G401 (cell line): Measurements from ENCODE around the gene SOD1. TPM values are rescaled to one million over a fixed set of nuclear protein-coding genes. Genes with fewer than 3 reads are reported as not detected.
"Not testable (repeated sequence)": the region's sequence is repeated elsewhere in the genome, so short reads cannot be mapped to it uniquely, and the experiment has no call there.

Experiments used
- DNase-seq: peaks from one replicate; pipeline ENCODE4 v3.0.0-alpha.2; 2015; ENCODE audit warnings: low spot score
- in situ Hi-C: cut with HindIII; loops from 2 replicates; pipeline ENCODE4 v1.10.0; 2016; ENCODE audit warnings: low sequenced_read_pairs, mixed read lengths
- total RNA-seq: library from RNA; depleted of rRNA; stranded (reverse); fragments of >200 nt; shearing (Covaris generic); gene quantifications from 2 replicates; pipeline ENCODE4 v1.2.3, GENCODE V29; 2014; rRNA removed

The SOD1 gene
- 305 and 352 TPM in 2 replicates for total RNA-seq

DNA sequence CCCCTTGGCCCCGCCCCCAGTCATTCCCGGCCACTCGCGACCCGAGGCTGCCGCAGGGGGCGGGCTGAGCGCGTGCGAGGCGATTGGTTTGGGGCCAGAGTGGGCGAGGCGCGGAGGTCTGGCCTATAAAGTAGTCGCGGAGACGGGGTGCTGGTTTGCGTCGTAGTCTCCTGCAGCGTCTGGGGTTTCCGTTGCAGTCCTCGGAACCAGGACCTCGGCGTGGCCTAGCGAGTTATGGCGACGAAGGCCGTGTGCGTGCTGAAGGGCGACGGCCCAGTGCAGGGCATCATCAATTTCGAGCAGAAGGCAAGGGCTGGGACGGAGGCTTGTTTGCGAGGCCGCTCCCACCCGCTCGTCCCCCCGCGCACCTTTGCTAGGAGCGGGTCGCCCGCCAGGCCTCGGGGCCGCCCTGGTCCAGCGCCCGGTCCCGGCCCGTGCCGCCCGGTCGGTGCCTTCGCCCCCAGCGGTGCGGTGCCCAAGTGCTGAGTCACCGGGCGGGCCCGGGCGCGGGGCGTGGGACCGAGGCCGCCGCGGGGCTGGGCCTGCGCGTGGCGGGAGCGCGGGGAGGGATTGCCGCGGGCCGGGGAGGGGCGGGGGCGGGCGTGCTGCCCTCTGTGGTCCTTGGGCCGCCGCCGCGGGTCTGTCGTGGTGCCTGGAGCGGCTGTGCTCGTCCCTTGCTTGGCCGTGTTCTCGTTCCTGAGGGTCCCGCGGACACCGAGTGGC is at the start of gene SOD1:
Gene SOD1 (plus strand): TSS at position 158 of the 723 bp plus-strand sequence. CDS start 77 bp downstream, at position 235.
- peak; percentile 94 for DNase-seq
- in situ Hi-C loops: no loop called here

DNA sequence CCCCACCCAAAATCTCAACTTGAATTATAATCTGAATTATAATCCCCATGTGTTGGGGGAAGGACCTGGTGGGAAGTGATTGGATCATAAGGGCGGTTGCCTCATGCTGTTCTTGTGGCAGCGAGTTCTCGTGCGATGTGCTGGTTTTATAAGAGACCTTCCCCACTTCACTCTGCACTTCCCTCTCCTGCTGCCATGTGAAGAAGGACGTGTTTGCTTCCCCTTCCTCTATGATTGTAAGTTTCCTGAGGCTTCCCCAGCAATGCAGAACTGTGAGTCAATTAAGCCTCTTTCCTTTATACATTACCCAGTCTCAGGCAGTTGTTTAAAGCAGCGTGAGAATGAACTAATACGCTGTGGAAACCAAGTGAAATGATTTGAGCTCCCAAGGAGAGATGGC is 48.0 kb upstream of the SOD1 start:
- DNase-seq: no peak
- in situ Hi-C loops: no loop called here

DNA sequence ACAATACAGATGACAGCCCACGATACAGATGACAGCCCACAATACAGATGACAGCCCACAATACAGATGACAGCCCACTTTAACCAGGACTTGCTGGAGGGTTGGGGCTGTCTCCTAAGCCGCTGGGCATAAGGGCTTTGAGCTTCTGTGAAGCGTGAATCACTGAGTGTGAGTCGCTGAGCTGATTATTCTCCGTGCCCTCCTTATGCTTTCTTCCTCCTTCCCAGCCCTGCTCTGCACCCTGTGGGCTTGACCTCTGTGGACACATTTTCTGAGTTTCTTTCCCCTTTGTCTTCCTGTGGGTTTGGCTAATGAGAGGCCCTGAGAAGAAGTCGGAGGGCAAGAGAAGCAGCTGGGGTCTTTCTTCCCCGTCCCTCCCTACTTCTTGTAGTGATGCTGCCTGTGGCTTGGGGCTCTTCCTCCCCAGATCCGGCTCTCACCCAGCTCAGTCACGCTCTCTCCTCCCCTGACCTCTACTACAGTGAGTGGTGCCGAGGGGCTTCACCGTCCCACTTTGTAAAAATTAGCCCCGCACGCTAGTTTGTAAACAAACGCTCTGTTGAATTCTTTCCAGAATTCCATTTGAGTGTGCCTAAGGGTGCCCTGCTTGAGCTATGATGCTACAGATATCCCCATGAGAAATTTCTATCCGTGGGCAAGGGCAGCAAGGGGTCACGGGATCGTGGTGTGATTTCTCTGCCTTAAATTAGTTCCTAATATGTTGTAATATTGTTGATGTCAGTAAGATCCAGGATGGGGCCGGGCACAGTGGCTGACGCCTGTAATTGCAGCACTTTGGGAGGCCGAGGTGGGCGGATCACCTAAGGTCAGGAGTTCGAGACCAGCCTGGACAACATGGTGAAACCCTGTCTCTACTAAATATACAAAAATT is 46.4 kb upstream of the SOD1 start:
- no peak for DNase-seq
- in situ Hi-C loops: no loop called here

DNA sequence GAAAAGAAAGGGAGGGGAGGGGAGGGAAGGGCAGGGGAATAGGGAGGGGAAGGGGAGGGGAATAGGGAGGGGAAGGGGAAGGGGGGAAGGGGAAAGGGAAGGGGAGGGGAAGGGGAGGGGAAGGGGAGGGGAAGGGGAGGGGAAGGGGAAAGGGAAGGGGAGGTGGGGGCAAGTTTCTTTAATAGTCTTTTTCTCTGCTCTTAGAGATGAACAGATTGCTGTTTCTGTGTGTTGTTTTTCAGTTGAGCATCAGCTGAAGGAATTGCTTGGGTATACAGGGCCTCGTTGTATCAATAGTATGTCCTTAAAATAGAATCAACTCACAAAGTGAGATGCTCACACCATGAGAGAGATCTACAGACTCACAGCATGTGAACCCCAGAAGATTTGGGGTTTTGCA is 44.8 kb upstream of the SOD1 start:
- in situ Hi-C loops: no loop called here
- no peak for DNase-seq

DNA sequence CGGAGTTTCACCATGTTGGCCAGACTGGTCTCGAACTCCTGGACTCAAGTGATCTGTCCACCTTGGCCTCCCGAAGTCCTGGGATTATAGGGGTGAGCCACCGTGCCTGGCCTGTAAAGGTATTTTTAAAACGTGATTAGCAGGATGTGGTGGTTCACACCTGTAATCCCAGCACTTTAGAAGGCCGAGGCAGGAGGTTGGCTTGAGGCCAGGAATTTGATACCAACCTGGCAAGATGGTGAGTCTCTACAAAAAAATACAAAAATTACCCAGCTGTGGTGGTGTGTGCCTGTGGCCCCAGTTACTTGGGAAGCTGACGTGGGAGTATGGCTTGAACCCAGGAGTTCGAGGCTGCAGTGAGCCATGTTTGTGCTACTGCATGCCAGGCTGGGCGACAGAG is 43.3 kb upstream of the SOD1 start:
- in situ Hi-C loops: no loop called here
- DNase-seq: no peak

DNA sequence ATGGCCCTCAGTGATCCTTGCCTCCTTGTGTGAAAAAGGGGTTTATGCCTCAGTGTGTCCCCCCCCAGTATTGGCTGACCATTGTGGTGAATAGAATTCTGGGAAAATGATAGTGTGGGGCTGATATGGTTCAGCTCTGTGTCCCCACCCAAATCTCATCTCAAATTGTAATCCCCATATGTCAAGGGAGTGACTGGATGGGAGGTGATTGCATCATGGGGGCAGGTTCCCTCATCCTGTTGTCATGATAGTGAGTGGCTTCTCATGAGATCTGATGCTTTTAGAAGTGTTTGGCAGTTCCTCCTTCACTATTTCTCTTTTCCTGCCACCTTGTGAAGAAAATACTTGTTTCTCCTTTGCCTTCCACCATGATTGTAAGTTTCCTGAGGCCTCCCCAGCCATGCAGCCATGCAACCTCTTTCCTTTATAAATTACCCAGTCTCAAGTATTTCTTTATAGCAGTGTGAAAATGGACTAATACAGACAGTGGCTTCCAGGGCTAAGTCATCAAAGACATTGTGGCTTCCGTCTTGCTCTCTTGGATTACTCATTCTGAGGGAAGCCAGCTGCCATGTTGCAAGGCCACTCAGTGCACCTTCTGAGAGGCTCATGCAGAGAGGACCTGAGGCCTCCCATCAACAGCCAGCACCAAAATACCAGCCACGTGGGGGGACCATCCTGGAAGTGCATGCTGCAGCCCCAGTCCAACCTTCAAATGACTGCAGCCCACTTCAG is 40.6 kb upstream of the SOD1 start:
- in situ Hi-C loops: no loop called here
- no peak for DNase-seq

DNA sequence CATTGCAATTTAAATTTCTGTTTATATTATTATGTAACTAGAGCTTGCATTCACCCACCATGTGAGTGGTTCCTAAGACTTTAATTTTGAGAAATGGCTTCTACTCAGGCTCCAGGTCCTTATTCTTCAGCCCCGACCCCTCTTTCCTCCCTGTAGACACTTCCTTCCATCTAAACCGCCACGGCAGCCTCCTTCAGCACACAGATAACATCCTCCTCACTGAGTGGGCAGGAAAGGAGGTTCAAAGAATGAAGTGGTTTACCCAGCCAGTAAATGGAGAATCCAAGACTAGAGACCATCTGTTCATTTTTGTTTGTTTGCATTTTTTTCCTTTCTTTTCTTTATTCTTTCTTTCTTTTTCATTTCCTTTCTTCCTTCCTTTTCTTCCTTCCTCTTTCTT is 37.1 kb upstream of the SOD1 start:
- DNase-seq: no peak
- in situ Hi-C loops: no loop called here

DNA sequence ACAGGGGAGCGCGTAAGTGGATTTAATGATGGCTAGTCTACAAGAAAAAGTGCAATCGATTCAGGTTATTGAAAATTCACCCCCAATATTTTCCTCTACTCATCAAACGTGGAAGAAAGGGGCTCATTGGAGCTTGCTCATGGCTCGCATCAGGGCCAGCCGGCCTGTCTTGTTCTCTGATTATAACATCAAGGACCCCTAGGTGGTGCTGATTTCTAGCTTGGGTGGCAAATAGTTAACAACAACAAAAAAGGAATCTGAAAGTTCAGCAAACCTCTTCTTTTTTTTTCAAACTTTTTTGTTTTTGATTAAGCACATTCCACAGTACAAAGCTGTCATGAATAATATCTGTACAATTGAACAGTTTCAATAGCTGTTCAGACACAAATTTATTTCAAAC is 35.8 kb upstream of the SOD1 start:
- no peak for DNase-seq
- in situ Hi-C loops: no loop called here

DNA sequence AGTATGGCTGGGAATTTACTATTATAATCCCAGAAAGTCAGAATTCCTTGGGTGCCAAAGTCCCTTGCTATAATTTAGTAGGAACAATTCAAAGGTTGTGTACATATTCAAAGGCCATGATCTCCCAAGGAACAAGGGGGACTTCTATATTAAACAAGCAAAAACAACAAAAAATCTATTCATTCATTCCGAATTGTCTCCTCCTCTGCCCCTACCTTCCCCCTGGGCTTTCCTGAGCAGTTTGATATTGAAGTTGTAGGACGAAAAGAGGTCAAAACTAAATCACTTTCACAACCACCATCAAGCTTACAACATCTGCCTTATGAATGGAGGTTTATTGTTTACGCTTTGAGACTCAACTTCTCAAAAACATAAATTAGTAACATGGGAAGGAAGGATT is 35.3 kb upstream of the SOD1 start:
- in situ Hi-C loops: no loop called here
- DNase-seq: no peak

DNA sequence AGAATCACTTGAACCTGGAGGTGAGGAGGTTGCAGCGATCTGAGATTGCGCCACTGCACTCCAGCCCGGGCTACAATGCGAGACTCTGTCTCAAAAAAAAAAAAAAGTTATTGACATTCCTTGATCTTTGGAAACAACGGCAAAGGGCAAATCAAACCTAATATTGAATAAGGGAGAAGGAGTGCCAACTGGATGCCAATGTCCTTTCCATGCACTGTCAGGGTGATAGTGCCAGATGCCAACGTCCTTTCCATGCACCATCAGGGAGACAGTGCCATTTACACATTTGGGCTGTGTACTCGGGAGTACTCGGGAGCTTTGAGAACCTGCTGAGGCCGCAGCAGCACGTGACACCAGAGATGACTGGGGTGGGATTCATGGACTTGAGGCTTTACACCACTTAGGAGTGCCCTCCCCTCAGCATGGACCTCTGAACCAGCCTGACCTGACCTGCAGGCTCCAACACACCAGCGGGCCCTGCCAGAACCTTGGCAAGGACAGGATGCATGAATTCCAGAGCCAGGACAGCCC is 34.5 kb upstream of the SOD1 start:
- in situ Hi-C loops: no loop called here
- no peak for DNase-seq

DNA sequence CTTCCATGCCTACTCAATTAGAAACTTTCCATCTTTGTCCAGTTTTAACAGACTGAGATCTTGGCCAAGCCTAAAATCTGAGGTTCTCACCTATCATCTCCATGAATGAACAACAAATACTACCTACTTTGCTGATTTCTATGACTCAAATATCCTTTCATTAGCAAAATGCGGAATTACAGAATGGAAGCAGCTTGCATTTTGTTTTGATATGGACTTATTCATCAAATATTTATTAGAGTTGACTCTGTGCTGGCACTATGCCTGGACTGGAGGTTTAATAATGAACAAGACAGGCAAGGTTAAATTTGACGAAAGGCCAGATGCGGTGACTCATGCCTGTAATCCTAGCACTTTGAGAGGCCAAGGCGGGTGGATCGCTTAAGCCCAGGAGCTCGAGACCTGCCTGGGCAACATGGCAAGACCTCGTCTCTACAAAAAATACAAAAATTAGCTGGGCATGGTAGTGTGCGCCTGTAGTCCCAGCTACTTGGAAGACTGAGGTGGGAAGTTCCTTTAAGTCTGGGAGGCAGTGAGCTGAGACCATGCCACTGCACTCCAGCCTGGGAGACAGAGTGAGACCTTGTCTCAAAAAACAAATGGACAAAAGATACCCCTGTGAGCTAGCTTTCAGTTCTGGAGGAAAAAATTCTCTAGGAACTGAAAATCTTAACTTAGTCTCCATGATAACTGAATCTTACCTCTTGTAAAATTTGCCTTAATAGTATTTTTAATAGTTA is 29.4 kb upstream of the SOD1 start:
- peak; percentile 24 for DNase-seq
- in situ Hi-C loops: no loop called here

DNA sequence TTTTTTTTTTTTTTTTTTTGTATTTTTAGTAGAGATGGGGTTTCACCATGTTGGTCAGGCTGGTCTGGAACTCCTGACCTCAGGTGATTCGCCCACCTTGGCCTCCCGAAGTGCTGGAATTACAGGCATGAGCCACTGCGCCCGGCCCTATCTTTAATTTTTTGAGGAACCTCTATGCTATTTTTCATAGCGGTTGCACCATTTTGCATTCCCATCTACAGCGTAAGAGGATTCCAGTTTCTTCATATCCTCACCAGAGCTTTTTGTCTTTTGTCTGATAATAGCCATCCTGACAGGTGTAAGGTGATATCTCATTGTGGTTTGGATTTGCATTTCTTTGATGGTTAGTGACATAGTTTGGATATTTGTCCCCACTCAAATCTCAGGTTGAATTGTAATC is 27.6 kb upstream of the SOD1 start:
- DNase-seq, in situ Hi-C loops: not testable (repeated sequence)

DNA sequence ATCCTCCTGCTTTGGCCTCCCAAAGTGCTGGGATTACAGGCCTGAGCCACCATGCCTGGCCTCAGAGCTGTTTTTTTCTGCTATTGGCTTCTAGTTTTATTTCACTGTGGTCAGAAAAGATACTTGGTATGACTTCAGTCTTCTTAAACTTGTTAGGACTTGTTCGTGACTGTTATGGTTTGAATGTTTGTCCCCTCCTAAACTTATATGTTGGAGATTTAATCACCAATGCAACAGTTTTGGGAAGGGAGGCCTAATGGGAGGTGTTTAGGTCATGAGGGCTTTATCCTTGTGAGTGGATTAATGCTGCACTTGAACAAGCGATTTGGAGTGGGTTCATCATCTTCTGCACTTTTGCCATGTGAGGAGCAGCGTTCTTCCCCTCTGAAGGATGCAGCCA is 24.5 kb upstream of the SOD1 start:
- no peak for DNase-seq
- in situ Hi-C loops: no loop called here

DNA sequence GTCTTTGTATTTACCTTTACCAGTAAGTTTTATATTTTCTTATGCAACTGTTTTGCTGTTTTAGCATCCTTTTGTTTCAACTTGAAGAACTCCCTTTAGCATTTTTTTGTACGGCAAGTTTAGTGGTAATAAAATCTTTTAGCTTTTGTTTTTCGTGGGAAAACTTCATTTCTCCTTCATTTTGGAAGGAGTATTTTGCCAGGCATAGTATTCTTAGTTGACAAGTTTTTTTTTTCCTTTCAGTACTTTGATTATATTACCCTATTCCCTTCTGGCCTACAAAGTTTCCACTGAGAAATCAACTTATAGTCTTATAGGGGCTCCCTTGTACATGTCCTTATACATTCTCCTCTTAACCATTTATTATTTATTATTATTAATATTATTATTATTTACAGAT is 22.6 kb upstream of the SOD1 start:
- no peak for DNase-seq
- in situ Hi-C loops: no loop called here

DNA sequence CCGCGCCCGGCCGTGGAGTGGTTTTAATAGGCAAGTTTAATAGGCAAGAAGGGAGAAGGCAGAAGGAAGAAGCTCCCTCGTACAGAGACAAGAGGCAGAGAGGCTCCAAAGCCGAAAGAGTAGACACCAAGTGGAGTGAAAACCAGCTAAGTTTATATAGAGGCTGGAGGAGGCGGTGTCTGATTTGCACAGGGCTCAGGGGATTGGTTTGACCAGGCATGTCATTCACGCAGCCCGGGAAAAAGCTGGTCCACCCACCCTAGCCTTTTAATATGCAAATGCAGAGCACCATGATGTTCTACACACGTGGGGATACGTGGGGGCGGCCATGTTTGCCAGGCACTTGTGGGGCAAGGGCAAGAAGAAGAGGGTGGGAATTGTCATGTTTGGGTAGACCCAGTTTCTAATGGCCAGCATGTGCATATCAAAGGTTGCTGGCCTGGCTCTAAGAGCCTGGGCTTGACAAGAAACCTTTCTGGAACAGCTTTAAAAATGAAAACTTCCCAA is 18.0 kb upstream of the SOD1 start:
- no peak for DNase-seq
- in situ Hi-C loops: no loop called here

DNA sequence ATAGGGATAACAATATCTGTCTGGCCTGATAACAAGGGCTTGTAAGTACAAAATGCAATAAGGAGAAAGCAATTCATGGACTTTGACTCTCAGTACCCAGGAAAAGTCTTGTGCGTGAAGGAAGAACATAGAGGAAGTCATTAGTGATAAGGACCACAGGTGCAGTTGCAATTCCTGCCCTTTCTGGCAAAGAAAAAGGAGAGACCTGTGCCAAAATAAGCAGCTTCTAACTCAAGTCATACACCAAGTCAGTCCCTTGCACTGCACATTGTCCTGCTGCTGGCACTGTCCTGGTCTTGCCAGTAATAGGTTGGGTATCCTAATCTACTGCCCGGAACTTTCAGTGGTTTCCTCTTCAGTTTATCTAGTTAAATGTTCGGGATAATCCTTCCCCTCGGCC is 14.8 kb upstream of the SOD1 start:
- in situ Hi-C loops: no loop called here
- DNase-seq: no peak

DNA sequence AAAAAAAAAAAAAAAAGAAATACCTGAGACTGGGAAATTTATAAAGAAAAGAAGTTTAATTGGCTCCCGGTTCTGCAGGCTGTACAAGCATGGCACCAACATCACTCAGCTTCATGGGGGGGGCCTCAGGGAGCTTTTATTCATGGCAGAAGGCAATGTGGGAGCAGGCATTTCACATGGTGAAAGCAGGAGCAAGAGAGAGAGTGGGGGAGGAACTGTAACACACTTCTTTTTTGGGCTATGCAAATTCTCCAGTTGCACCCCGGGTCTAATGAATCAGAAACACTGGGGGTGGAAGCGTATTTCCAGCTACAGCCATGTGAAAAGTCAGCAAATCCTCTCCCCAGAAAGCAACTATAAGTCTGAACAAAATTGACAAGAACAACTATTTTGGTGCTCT is 11.8 kb upstream of the SOD1 start:
- DNase-seq: no peak
- in situ Hi-C loops: no loop called here

DNA sequence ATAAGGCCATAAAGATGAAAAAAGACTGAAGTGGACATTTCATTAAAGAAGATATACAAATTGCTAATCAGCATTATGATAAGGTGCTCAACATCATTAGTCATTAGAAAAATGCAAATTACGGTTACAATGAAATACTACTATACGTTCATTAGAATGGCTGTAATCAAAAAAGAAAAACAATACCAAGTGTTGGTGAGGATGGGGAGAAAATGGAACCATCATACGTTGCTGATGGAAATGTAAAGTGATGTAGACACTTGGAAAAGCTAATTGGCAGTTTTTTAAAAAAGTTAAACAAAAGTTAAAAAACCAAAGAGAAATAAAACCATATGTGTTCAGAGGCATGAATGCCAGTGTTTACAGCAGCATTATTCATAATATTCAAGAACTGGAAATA is 8.6 kb upstream of the SOD1 start:
- in situ Hi-C loops: no loop called here
- no peak for DNase-seq

DNA sequence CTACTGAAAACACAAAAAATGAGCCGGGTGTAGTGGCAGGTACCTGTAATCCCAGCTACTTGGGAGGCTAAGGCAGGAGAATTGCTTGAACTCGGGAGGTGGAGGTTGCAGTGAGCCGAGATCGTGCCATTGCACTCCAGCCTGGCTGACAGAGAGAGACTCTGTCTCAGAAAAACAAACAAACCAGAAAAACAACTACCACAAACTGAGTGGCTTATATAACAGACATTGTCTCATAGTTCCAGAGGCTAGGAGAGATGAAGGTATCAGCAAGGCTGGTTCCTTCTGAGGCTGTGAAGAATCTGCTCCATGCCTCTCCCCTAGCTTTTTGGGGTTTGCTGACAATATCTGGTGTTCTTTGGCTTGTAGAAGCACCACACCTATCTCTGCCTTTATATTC is 8.0 kb upstream of the SOD1 start:
- in situ Hi-C loops, DNase-seq: not testable (repeated sequence)
